Heart right ventricle (tissue), 16 donors: ENCODE data around the gene E2F3. TPM values are rescaled to one million over a fixed set of nuclear protein-coding genes. Genes with fewer than 3 reads are reported as not detected.

Experiments used
- ATAC-seq, 8 donors: fragments of 200-7000 bp; cut with Tn5 transposase; one replicate each; pipeline ENCODE4 v1.9.1; 2020; ENCODE audit warnings: mild to moderate bottlenecking in 8 of 8, moderate library complexity in 8 of 8, moderate number of reproducible peaks in 1 of 8
- DNase-seq, 2 donors: peaks; one replicate each; pipeline ENCODE4 v3.0.0-alpha.2; 2020
- H3K27ac ChIP-seq, 10 donors: fragments of 200-600 bp; sonication (generic) in 2 of 10; one replicate each; pipeline versions ENCODE4 v1.5.0 to v1.8.0; 2020 to 2022; ENCODE audit warnings: mild to moderate bottlenecking in 3 of 10
- H3K27me3 ChIP-seq, 7 donors: fragments of 200-600 bp; one replicate each; pipeline ENCODE4 v1.8.0; 2021 to 2022; ENCODE audit warnings: mild to moderate bottlenecking in 2 of 7
- H3K36me3 ChIP-seq, 9 donors: fragments of 200-600 bp; sonication (generic) in 1 of 9; one replicate each; pipeline versions ENCODE4 v1.5.0 to v1.8.0; 2020 to 2022; ENCODE audit warnings: mild to moderate bottlenecking in 2 of 9
- H3K4me1 ChIP-seq, 9 donors: fragments of 200-600 bp; sonication (generic) in 1 of 9; one replicate each; pipeline versions ENCODE4 v1.5.0 to v1.8.0; 2020 to 2022; ENCODE audit warnings: mild to moderate bottlenecking in 4 of 9
- H3K4me3 ChIP-seq, 10 donors: fragments of 200-600 bp; sonication (generic) in 2 of 10; one replicate each; pipeline versions ENCODE4 v1.5.0 to v1.8.0; 2020 to 2022; ENCODE audit warnings: mild to moderate bottlenecking in 7 of 10, moderate library complexity in 2 of 10
- H3K9me3 ChIP-seq, 11 donors: fragments of 200-600 bp in 10 of 11; sonication (generic) in 2 of 11; one replicate each; pipeline versions ENCODE4 v1.5.0 to v1.8.0; 2013 to 2022; ENCODE audit warnings: mild to moderate bottlenecking in 2 of 11, control low read depth in 1 of 11, moderate library complexity in 1 of 11
- CTCF ChIP-seq, 9 donors: fragments of 200-600 bp; sonication (generic) in 2 of 9; IDR thresholded peaks; one replicate each; pipeline versions ENCODE4 v1.5.0 to v1.8.0; 2021 to 2022; ENCODE audit warnings: antibody characterized with exemption in 9 of 9, mild to moderate bottlenecking in 5 of 9, moderate library complexity in 1 of 9
- WGBS, 2 donors: extraction: QIAGEN DNeasy Blood & Tissue Kit; methylation state at CpG; one replicate each; pipeline ENCODE4 v1.1.7; 2013; ENCODE audit warnings: inconsistent platforms in 1 of 2; 5-methylcytosine and 5-hydroxymethylcytosine counted together
- intact Hi-C, 10 donors: fragments of 100-400 bp; cut with DNase I; formaldehyde crosslinking; loops; one replicate each; pipeline versions ENCODE4 v1.11.1 to v1.14.2; 2022
- polyA plus RNA-seq, 2 donors: library from polyadenylated mRNA; stranded (reverse); fragments of 200-250 nt; gene quantifications; one replicate each; pipeline ENCODE4 v1.2.3, GENCODE V29; 2013
- total RNA-seq, 10 donors: library from RNA; stranded (reverse); fragmentation: NEBNext Ultra II Directional in 3 of 10; extraction: Animal tissue kit (Norgen Biotek cat#: 25700) in 3 of 10; gene quantifications; one replicate each; pipeline versions ENCODE4 v1.2.1 to v1.2.4, GENCODE V29; 2021 to 2023
- donor health status: Arrhythmogenic right ventricular cardiomyopathy.
- donor health status: ischemic (EF 13 %, LVEDD 7.1; RV severe dilation, severe dysfunction).
- donor health status: healthy with polysubstance abuse.
- donor health status: DM: no; HTN: yes; CAD: no.
- donor health status: DM: no; HTN: no; CAD: no.
- donor health status: ischemic (EF 25% LVEDD 6.9; RV normal size, moderate dysfunction).
- donor health status: ischemic (EF 25% LVEDD 5.7; RV mildly dilated, moderate dysfunction).
- donor health status: healthy.
- donor health status: DM: yes; HTN: yes; CAD: no.
- donor health status: Ischemic cardiomyopathy.
- donor health status: ischemic (EF 35%, LVEDD 5.7; RV mildly dilated, moderate dysfunction).
- donor health status: nonischemic (EF 11% LVEDD 7.7; RV severe dilation, severe dysfunction).
- donor health status: DM: yes; HTN: yes; CAD: no.
- donor health status: PGD.
- donor health status: ischemic (EF 29% LVEDD 5.4; RV normal size, mild dysfunction).
- donor health status: nonischemic (EF 23%, LVEDD 6.1; RV moderate dilation, normal function).

Gene E2F3
- total and polyA plus RNA-seq, 12 donors, result 2.5 to 11.9 (median 7.3) TPM

DNA sequence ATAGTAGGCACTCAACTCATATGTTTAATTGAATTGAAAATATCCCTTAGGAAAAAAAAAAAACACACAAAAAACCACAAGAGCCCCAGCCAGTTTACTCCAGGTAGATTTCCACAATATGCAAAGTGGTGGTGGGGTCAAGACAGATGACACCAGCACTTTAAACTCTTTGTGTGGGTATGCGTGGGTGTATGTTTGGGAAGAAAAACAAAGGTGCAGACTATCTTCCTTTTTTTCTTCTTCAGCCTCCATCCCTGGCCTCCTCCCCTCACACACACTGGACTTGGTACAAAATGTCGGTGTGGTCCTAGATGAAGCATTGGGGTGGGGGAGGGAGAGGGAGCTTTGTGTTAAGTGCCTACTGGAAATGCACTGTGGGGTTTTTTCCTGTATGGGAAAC, 90.4 kb downstream of the E2F3 start:
- Histone ChIP-seq H3K4me3 (no peak overlapping the region), H3K27me3 (no peaks in the 10 kb centered on the region), H3K36me3 (peaks cover 0 to 51% (median 17%) of the 10 kb centered on the region in 9 donors), H3K4me1 (peaks cover 0 to 5% (median 0%) of the 10 kb centered on the region in 9 donors), H3K27ac (no peak overlapping the region), H3K9me3 (no peaks in the 10 kb centered on the region)
- WGBS, 2 donors, result 91 to 95% methylated on average over 2 of the region's 2 CpGs
- DNase-seq (no peak), ATAC-seq (no peak)
- intact Hi-C loops, result no loop called here
- TF ChIP-seq CTCF (IDR thresholded peaks at IDR 0.05), result no peak

- no peak for TF ChIP-seq CTCF (IDR thresholded peaks at IDR 0.05)
- Histone ChIP-seq H3K36me3 (no peaks in the 10 kb centered on the region), H3K27me3 (no peaks in the 10 kb centered on the region), H3K9me3 (no peaks in the 10 kb centered on the region), H3K4me3 (no peak overlapping the region), H3K27ac (peak overlapping the region in 1 of 10 donors; percentile 54), H3K4me1 (peaks cover 0 to 32% (median 0%) of the 10 kb centered on the region in 9 donors)
- 56 to 72% methylated on average over 8 of the region's 8 CpGs for WGBS, 2 donors
- intact Hi-C loops, result no loop called here
- no peak for DNase-seq
- ATAC-seq, result no peak
These were observed 95.7 kb downstream of the E2F3 start for GRCh38 chr6:20497216-20498040.

DNA sequence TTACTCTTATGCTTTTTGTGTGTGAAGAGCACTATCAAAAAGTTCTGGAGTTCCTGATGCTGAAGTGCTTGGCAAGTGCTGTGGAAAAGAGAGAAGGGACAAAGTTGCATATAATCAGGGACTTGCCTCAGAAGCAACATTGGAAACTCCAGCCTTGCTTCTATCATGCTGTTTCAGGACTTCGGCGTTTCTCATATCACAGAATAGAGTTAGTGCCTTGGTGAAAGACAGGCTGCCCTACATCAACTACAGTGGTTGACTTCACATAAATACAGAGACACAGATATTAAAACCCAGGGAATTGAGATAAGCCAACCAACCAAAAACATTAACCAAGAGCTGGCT, 96.3 kb downstream of the E2F3 start:
- DNase-seq (no peak), ATAC-seq (no peak)
- intact Hi-C loops, result no loop called here
- Histone ChIP-seq H3K4me3 (no peak overlapping the region), H3K36me3 (no peaks in the 10 kb centered on the region), H3K9me3 (peaks cover 0 to 5% (median 0%) of the 10 kb centered on the region in 11 donors), H3K27ac (peak overlapping the region in 1 of 10 donors; percentile 54), H3K27me3 (no peaks in the 10 kb centered on the region), H3K4me1 (peaks cover 0 to 32% (median 0%) of the 10 kb centered on the region in 9 donors)
- 89 to 91% methylated on average over 2 of the region's 2 CpGs for WGBS, 2 donors
- no peak for TF ChIP-seq CTCF (IDR thresholded peaks at IDR 0.05)

- Histone ChIP-seq H3K4me3 (no peak overlapping the region), H3K27ac (no peak overlapping the region), H3K27me3 (no peaks in the 10 kb centered on the region), H3K36me3 (no peaks in the 10 kb centered on the region), H3K9me3 (peaks cover 0 to 3% (median 0%) of the 10 kb centered on the region in 11 donors), H3K4me1 (no peaks in the 10 kb centered on the region)
- no peak for TF ChIP-seq CTCF (IDR thresholded peaks at IDR 0.05)
- no peak for ATAC-seq
- 52 to 68% methylated on average over 2 of the region's 2 CpGs for WGBS, 2 donors
- intact Hi-C loops, result loop anchor here in 1 of 10 donors (5.0 kb wide), 1 partner anchor 837 kb away; no protein-coding TSS in a partner anchor
- DNase-seq, result no peak
These were observed 107.5 kb downstream of the E2F3 start for GRCh38 chr6:20509212-20509611.
